ENCODE data around the gene KIF2B.

DNA sequence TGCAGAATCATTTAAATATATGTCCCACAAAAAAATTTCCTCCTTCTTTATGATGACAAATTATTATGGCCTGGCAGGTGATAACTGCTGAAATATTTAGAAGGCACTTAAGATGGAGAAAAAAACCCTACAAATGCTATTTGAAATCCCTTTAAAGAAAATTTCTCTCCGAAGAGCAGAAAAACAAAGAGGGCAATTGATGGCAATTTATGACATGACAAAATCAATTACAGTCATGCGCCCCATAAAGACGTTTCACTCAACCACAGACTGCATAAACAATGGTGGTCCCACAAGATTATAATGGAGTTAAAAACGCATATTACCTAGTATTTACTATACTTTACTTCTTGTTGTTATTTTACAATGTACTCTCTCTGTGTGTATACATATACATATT, 25.2 kb upstream of the KIF2B start:
- TF ChIP-seq, protein P1, sequence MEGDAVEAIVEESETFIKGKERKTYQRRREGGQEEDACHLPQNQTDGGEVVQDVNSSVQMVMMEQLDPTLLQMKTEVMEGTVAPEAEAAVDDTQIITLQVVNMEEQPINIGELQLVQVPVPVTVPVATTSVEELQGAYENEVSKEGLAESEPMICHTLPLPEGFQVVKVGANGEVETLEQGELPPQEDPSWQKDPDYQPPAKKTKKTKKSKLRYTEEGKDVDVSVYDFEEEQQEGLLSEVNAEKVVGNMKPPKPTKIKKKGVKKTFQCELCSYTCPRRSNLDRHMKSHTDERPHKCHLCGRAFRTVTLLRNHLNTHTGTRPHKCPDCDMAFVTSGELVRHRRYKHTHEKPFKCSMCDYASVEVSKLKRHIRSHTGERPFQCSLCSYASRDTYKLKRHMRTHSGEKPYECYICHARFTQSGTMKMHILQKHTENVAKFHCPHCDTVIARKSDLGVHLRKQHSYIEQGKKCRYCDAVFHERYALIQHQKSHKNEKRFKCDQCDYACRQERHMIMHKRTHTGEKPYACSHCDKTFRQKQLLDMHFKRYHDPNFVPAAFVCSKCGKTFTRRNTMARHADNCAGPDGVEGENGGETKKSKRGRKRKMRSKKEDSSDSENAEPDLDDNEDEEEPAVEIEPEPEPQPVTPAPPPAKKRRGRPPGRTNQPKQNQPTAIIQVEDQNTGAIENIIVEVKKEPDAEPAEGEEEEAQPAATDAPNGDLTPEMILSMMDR (IDR thresholded peaks at IDR 0.05) = no peak
- no peak for TF ChIP-seq POLR2A (IDR thresholded peaks at IDR 0.05)
- TF ChIP-seq POLR2AphosphoS5 (IDR thresholded peaks at IDR 0.05) = no peak
- no peak for TF ChIP-seq EP300 (IDR thresholded peaks at IDR 0.05)
